ENCODE data around the gene VENTX. TPM values are rescaled to one million over a fixed set of nuclear protein-coding genes. Genes with fewer than 3 reads are reported as not detected.

The VENTX gene
- total RNA-seq, 1 donor from 2014 or later: 0.23 TPM

GRCh38 chr10:133249975-133250754 is 12.5 kb downstream of the VENTX start:
- no peaks in the 10 kb centered on the region for H3K9me3 Mint-ChIP-seq (ENCODE audit: unreplicated experiment)

GRCh38 chr10:133251388-133252222 is 13.9 kb downstream of the VENTX start:
- Mint-ChIP-seq H3K4me1 (ENCODE audit: unreplicated experiment) (no peaks in the 10 kb centered on the region), H3K9me3 (ENCODE audit: unreplicated experiment) (no peaks in the 10 kb centered on the region), H3K4me3 (ENCODE audit: unreplicated experiment) (no peak overlapping the region), H3K27ac (ENCODE audit: unreplicated experiment) (no peak overlapping the region), H3K36me3 (ENCODE audit: low read depth, unreplicated experiment) (no peaks in the 10 kb centered on the region), H3K27me3 (ENCODE audit: unreplicated experiment) (peaks cover 17% of the 10 kb centered on the region)
- DNase-seq (ENCODE audit: low spot score): no peak
- TF ChIP-seq CTCF (IDR thresholded peaks at IDR 0.05; ENCODE audit: unreplicated experiment): no peak

More at GRCh38 chr10:133249975-133250754, 12.5 kb downstream of the VENTX start:
- no peak for TF ChIP-seq CTCF (IDR thresholded peaks at IDR 0.05; ENCODE audit: unreplicated experiment)
- Mint-ChIP-seq H3K27me3 (ENCODE audit: unreplicated experiment) (peaks cover 17% of the 10 kb centered on the region), H3K36me3 (ENCODE audit: low read depth, unreplicated experiment) (no peaks in the 10 kb centered on the region), H3K4me1 (ENCODE audit: unreplicated experiment) (no peaks in the 10 kb centered on the region), H3K4me3 (ENCODE audit: unreplicated experiment) (no peak overlapping the region), H3K27ac (ENCODE audit: unreplicated experiment) (no peak overlapping the region)
- no peak for DNase-seq (ENCODE audit: low spot score)

GRCh38 chr10:133252223-133252552 is 14.5 kb downstream of the VENTX start:
- no peaks in the 10 kb centered on the region for H3K36me3 Mint-ChIP-seq (ENCODE audit: low read depth, unreplicated experiment)
- DNase-seq (ENCODE audit: low spot score): no peak

GRCh38 chr10:133253361-133253955 is 15.8 kb downstream of the VENTX start:
- DNase-seq (ENCODE audit: low spot score): no peak
- no peaks in the 10 kb centered on the region for H3K4me1 Mint-ChIP-seq (ENCODE audit: unreplicated experiment)
- no peak overlapping the region for H3K27ac Mint-ChIP-seq (ENCODE audit: unreplicated experiment)
- peaks cover 15% of the 10 kb centered on the region for H3K27me3 Mint-ChIP-seq (ENCODE audit: unreplicated experiment)
- H3K36me3 Mint-ChIP-seq (ENCODE audit: low read depth, unreplicated experiment): no peaks in the 10 kb centered on the region
- no peak for TF ChIP-seq CTCF (IDR thresholded peaks at IDR 0.05; ENCODE audit: unreplicated experiment)
- H3K9me3 Mint-ChIP-seq (ENCODE audit: unreplicated experiment): no peaks in the 10 kb centered on the region
- H3K4me3 Mint-ChIP-seq (ENCODE audit: unreplicated experiment): no peak overlapping the region

More at GRCh38 chr10:133252223-133252552, 14.5 kb downstream of the VENTX start:
- no peak for TF ChIP-seq CTCF (IDR thresholded peaks at IDR 0.05; ENCODE audit: unreplicated experiment)
- Mint-ChIP-seq H3K9me3 (ENCODE audit: unreplicated experiment) (no peaks in the 10 kb centered on the region), H3K4me3 (ENCODE audit: unreplicated experiment) (no peak overlapping the region), H3K4me1 (ENCODE audit: unreplicated experiment) (no peaks in the 10 kb centered on the region), H3K27me3 (ENCODE audit: unreplicated experiment) (peaks cover 15% of the 10 kb centered on the region), H3K27ac (ENCODE audit: unreplicated experiment) (no peak overlapping the region)

Data from endothelial cell (in vitro differentiated cells).